PC-3 (cell line): ENCODE data around the gene SPATC1L. TPM values are rescaled to one million over a fixed set of nuclear protein-coding genes. Genes with fewer than 3 reads are reported as not detected.

Experiments
- ATAC-seq: fragments of 200-7000 bp; cut with Tn5 transposase; 2 replicates; pipeline ENCODE4 v1.9.1; 2020; ENCODE audit warnings: mild to moderate bottlenecking, moderate library complexity
- BruUV-seq: library from RNA; stranded (reverse); fragments of 400-500 nt; replicated peaks from 2 replicates; lab custom pipeline; 2021; lab: Mats Ljungman, UMichigan
- CTCF ChIA-PET: fragments of 300-600 bp; sonication (Branson Sonifier 250); formaldehyde crosslinking; loops from one replicate; lab custom pipeline; 2022; ENCODE audit warnings: antibody characterized with exemption; lab: Charles Lee
- POLR2A ChIA-PET: fragments of 300-600 bp; sonication (Branson Sonifier 250); formaldehyde crosslinking; loops from one replicate; lab custom pipeline; 2022; ENCODE audit warnings: antibody characterized with exemption; ENCODE audit not compliant: unreplicated experiment; lab: Charles Lee
- DNase-seq: peaks from one replicate; pipeline ENCODE4 v3.0.0-alpha.2; 2015
- H2AFZ ChIP-seq: fragments of 300-600 bp; sonication (generic); 2 replicates; pipeline ENCODE4 v1.6.0; 2016; ENCODE audit warnings: antibody characterized with exemption, low read length
- H3F3A ChIP-seq: fragments of 300-600 bp; sonication (generic); one replicate; pipeline ENCODE4 v1.6.0; 2017; ENCODE audit warnings: antibody characterized with exemption, low read length, control low read depth, mild to moderate bottlenecking; ENCODE audit not compliant: unreplicated experiment
- H3K27ac ChIP-seq: fragments of 300-600 bp; sonication (generic); 2 replicates; pipeline ENCODE4 v1.5.1; 2016; ENCODE audit warnings: mild to moderate bottlenecking, low read length
- H3K27me3 ChIP-seq: fragments of 300-600 bp; sonication (generic); 2 replicates; pipeline ENCODE4 v1.6.1; 2016; ENCODE audit warnings: low read length, mixed read lengths
- H3K36me3 ChIP-seq: fragments of 300-600 bp; sonication (generic); 2 replicates; pipeline ENCODE4 v1.6.1; 2016; ENCODE audit warnings: low read depth, mixed run types, low read length, mixed read lengths
- H3K4me1 ChIP-seq: fragments of 300-600 bp; sonication (generic); 2 replicates; pipeline ENCODE4 v1.5.1; 2016; ENCODE audit warnings: low read length; ENCODE audit not compliant: insufficient read depth
- H3K4me2 ChIP-seq: fragments of 300-600 bp; sonication (generic); 2 replicates; pipeline ENCODE4 v1.6.0; 2016; ENCODE audit warnings: low read length
- H3K4me3 ChIP-seq: fragments of 300-600 bp; sonication (generic); 2 replicates; pipeline ENCODE4 v1.5.1; 2016; ENCODE audit warnings: mild to moderate bottlenecking, low read length, mixed read lengths
- H3K79me2 ChIP-seq: fragments of 300-600 bp; sonication (generic); 2 replicates; pipeline ENCODE4 v1.6.1; 2017; ENCODE audit warnings: low read length, mixed read lengths
- H3K9ac ChIP-seq: fragments of 300-600 bp; sonication (generic); 2 replicates; pipeline ENCODE4 v1.6.0; 2016; ENCODE audit warnings: mild to moderate bottlenecking, low read length
- H3K9me2 ChIP-seq: fragments of 300-600 bp; sonication (generic); replicated peaks from 2 replicates; pipeline ENCODE4 v1.6.1; 2016; ENCODE audit warnings: mixed run types, low read length, mixed read lengths
- H3K9me3 ChIP-seq: fragments of 300-600 bp; sonication (generic); 2 replicates; pipeline ENCODE4 v1.6.1; 2016; ENCODE audit warnings: low read length, mixed read lengths
- H4K20me1 ChIP-seq: fragments of 300-600 bp; sonication (generic); 2 replicates; pipeline ENCODE4 v1.6.1; 2016; ENCODE audit warnings: low read length, mixed read lengths
- CTCF ChIP-seq: fragments of 300-600 bp; sonication (generic); conservative IDR thresholded peaks from 2 replicates; pipeline ENCODE4 v1.5.1; 2017; ENCODE audit warnings: antibody characterized with exemption, low read depth, mild to moderate bottlenecking, low read length
- EZH2 ChIP-seq: fragments of 300-600 bp; sonication (generic); IDR thresholded peaks from one replicate; pipeline ENCODE4 v1.6.1; 2017; ENCODE audit warnings: antibody characterized with exemption, mild to moderate bottlenecking, low read length; ENCODE audit not compliant: unreplicated experiment
- EZH2phosphoT487 ChIP-seq: fragments of 300-600 bp; sonication (generic); IDR thresholded peaks from 2 replicates; pipeline ENCODE4 v1.6.1; 2018; ENCODE audit warnings: mild to moderate bottlenecking, antibody characterized with exemption, low read length, borderline replicate concordance
- intact Hi-C: fragments of 100-400 bp; cut with micrococcal nuclease; formaldehyde crosslinking; loops from 2 replicates; pipeline ENCODE4 v1.9.0; 2023
- total RNA-seq: library from RNA; depleted of rRNA; stranded (reverse); fragments of >200 nt; gene quantifications from 2 replicates; pipeline ENCODE4 v1.2.3, GENCODE V29; 2014

Gene SPATC1L
- total RNA-seq, 1 experiment from 2014 or later, result 41.7 TPM

GRCh38 chr21:46116189-46116775, 68.0 kb downstream of the SPATC1L start:
- intact Hi-C loops, result no loop called here
- peaks cover 78% of the 10 kb centered on the region for H3K36me3 ChIP-seq
- no peaks in the 10 kb centered on the region for H3K79me2 ChIP-seq
- no peak overlapping the region for H3K9ac ChIP-seq
- H3K9me2 ChIP-seq, result no peaks in the 10 kb centered on the region
- TF ChIP-seq CTCF, result no peak
- no peak for TF ChIP-seq EZH2phosphoT487
- TF ChIP-seq EZH2, result no peak
- peak overlapping the region; percentile 39 for H3K27ac ChIP-seq
- H3K4me2 ChIP-seq, result no peak overlapping the region
- no peak for ATAC-seq
- no peaks in the 10 kb centered on the region for H3K9me3 ChIP-seq
- ChIA-PET CTCF (no interaction called here), POLR2A (no interaction called here)
- DNase-seq, result no peak
- no peak overlapping the region for H2AFZ ChIP-seq
- H3K4me3 ChIP-seq, result no peak overlapping the region
- no peaks in the 10 kb centered on the region for H4K20me1 ChIP-seq
- H3K27me3 ChIP-seq, result no peaks in the 10 kb centered on the region
- peaks cover 11% of the 10 kb centered on the region for H3K4me1 ChIP-seq
- BruUV-seq, result no TSS peak
- no peaks in the 10 kb centered on the region for H3F3A ChIP-seq

GRCh38 chr21:46115441-46116188, 68.6 kb downstream of the SPATC1L start:
- peaks cover 6% of the 10 kb centered on the region; the same call in 1 of the 2 replicates for H3K79me2 ChIP-seq

More at GRCh38 chr21:46115441-46116188, 68.6 kb downstream of the SPATC1L start:
- Histone ChIP-seq H3K27me3 (no peaks in the 10 kb centered on the region), H3K9me3 (no peaks in the 10 kb centered on the region), H2AFZ (no peak overlapping the region), H3K4me2 (no peak overlapping the region), H3K4me3 (no peak overlapping the region), H3K36me3 (peaks cover 78% of the 10 kb centered on the region), H3K9ac (no peak overlapping the region), H3K27ac (no peak overlapping the region), H3F3A (no peaks in the 10 kb centered on the region), H4K20me1 (no peaks in the 10 kb centered on the region), H3K9me2 (no peaks in the 10 kb centered on the region), H3K4me1 (peaks cover 9% of the 10 kb centered on the region)
- ChIA-PET POLR2A (no interaction called here), CTCF (no interaction called here)
- no peak for ATAC-seq
- TF ChIP-seq EZH2 (no peak), EZH2phosphoT487 (no peak), CTCF (no peak)
- intact Hi-C loops, result no loop called here
- no TSS peak for BruUV-seq
- no peak for DNase-seq
